ENCODE results near the gene AMIGO3.

The AMIGO3 gene

DNA sequence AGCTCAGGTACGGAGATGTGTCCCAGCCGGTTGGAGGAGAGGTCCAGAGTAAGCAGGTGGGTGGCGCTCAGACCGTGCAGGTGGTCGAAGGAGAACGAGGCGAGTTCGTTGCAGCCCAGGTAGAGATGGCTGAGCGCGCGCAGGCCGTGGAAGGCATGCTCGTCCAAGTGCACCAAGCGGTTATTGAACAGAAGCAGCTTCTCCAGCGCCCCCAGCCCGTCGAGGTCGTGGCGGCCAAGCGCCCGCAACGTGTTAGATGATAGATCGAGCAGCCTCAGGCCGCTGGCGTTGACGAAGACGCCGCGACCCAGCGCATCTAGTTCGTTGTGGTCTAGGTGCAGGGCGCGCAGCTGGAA, 648 bp downstream of the AMIGO3 start:
- TF ChIP-seq CTCF (IDR thresholded peaks at IDR 0.05; ENCODE audit: insufficient read depth, low read length) (no peak), GABPA (IDR thresholded peaks at IDR 0.05; ENCODE audit: low read depth) (no peak), SPI1 (IDR thresholded peaks at IDR 0.05; ENCODE audit: borderline replicate concordance, low read depth) (no peak), POLR2AphosphoS5 (IDR thresholded peaks at IDR 0.05; ENCODE audit: low read depth) (no peak)
- TF ChIP-seq, protein P1, sequence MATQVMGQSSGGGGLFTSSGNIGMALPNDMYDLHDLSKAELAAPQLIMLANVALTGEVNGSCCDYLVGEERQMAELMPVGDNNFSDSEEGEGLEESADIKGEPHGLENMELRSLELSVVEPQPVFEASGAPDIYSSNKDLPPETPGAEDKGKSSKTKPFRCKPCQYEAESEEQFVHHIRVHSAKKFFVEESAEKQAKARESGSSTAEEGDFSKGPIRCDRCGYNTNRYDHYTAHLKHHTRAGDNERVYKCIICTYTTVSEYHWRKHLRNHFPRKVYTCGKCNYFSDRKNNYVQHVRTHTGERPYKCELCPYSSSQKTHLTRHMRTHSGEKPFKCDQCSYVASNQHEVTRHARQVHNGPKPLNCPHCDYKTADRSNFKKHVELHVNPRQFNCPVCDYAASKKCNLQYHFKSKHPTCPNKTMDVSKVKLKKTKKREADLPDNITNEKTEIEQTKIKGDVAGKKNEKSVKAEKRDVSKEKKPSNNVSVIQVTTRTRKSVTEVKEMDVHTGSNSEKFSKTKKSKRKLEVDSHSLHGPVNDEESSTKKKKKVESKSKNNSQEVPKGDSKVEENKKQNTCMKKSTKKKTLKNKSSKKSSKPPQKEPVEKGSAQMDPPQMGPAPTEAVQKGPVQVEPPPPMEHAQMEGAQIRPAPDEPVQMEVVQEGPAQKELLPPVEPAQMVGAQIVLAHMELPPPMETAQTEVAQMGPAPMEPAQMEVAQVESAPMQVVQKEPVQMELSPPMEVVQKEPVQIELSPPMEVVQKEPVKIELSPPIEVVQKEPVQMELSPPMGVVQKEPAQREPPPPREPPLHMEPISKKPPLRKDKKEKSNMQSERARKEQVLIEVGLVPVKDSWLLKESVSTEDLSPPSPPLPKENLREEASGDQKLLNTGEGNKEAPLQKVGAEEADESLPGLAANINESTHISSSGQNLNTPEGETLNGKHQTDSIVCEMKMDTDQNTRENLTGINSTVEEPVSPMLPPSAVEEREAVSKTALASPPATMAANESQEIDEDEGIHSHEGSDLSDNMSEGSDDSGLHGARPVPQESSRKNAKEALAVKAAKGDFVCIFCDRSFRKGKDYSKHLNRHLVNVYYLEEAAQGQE (IDR thresholded peaks at IDR 0.05; ENCODE audit: insufficient replicate concordance, low read depth), result no peak
- Histone ChIP-seq H3K4me3 (replicated peaks; ENCODE audit: insufficient read depth, low read length) (no peak overlapping the region), H3K27ac (replicated peaks) (no peak overlapping the region), H3K27me3 (ENCODE audit: insufficient read depth, poor library complexity, severe bottlenecking) (no peaks in the 10 kb centered on the region)
- DNase-seq (ENCODE audit: low read depth in 1 of 2, low spot score in 1 of 2), result no peak

GRCh38 chr3:49717959-49718857, 1.3 kb downstream of the AMIGO3 start:
- H3K27ac ChIP-seq (replicated peaks), result no peak overlapping the region
- H3K4me3 ChIP-seq (replicated peaks; ENCODE audit: insufficient read depth, low read length), result no peak overlapping the region
- DNase-seq (ENCODE audit: low read depth in 1 of 2, low spot score in 1 of 2), result no peak
- TF ChIP-seq, protein P1 (IDR thresholded peaks at IDR 0.05; ENCODE audit: insufficient replicate concordance, low read depth), result no peak
- TF ChIP-seq GABPA (IDR thresholded peaks at IDR 0.05; ENCODE audit: low read depth), result no peak
- TF ChIP-seq CTCF (IDR thresholded peaks at IDR 0.05; ENCODE audit: insufficient read depth, low read length), result no peak
- TF ChIP-seq POLR2AphosphoS5 (IDR thresholded peaks at IDR 0.05; ENCODE audit: low read depth), result no peak; the same call in 1 of the 2 replicates
- no peak for TF ChIP-seq SPI1 (IDR thresholded peaks at IDR 0.05; ENCODE audit: borderline replicate concordance, low read depth)
- H3K27me3 ChIP-seq (ENCODE audit: insufficient read depth, poor library complexity, severe bottlenecking), result no peaks in the 10 kb centered on the region

GRCh38 chr3:49717211-49717958, 2.1 kb downstream of the AMIGO3 start:
- Histone ChIP-seq H3K27ac (replicated peaks) (no peak overlapping the region), H3K4me3 (replicated peaks; ENCODE audit: insufficient read depth, low read length) (no peak overlapping the region), H3K27me3 (ENCODE audit: insufficient read depth, poor library complexity, severe bottlenecking) (no peaks in the 10 kb centered on the region)
- no peak for TF ChIP-seq CTCF (IDR thresholded peaks at IDR 0.05; ENCODE audit: insufficient read depth, low read length)
- TF ChIP-seq, protein P1 (IDR thresholded peaks at IDR 0.05; ENCODE audit: insufficient replicate concordance, low read depth), result no peak
- peak; percentile 33; the same call in 1 of the 2 replicates for TF ChIP-seq POLR2AphosphoS5 (IDR thresholded peaks at IDR 0.05; ENCODE audit: low read depth)
- no peak for DNase-seq (ENCODE audit: low read depth in 1 of 2, low spot score in 1 of 2)

Data from HL-60 (cell line).